ENCODE measurements around the gene ITGB2. TPM values are rescaled to one million over a fixed set of nuclear protein-coding genes. Genes with fewer than 3 reads are reported as not detected.

ITGB2 gene
- total RNA-seq, 1 donor from 2014 or later = 0.15 TPM

- Mint-ChIP-seq H3K4me1 (ENCODE audit: low read depth) (peaks cover 85% of the 10 kb centered on the region), H3K9me3 (ENCODE audit: low read depth) (peaks cover 2% of the 10 kb centered on the region), H3K36me3 (ENCODE audit: low read depth) (peaks cover 13% of the 10 kb centered on the region), H3K27me3 (ENCODE audit: low read depth) (no peaks in the 10 kb centered on the region), H3K4me3 (ENCODE audit: unreplicated experiment) (no peak overlapping the region), H3K27ac (ENCODE audit: unreplicated experiment) (peak overlapping the region; percentile 41)
- TF ChIP-seq CTCF (IDR thresholded peaks at IDR 0.05) = no peak
- DNase-seq (ENCODE audit: low spot score) = no peak
Observed at GRCh38 chr21:44960141-44961092, 39.7 kb upstream of the ITGB2 start.

GRCh38 chr21:44959376-44960091 lies 38.8 kb upstream of the ITGB2 start:
- Mint-ChIP-seq H3K27me3 (ENCODE audit: low read depth) (no peaks in the 10 kb centered on the region), H3K4me1 (ENCODE audit: low read depth) (peaks cover 82% of the 10 kb centered on the region), H3K4me3 (ENCODE audit: unreplicated experiment) (no peak overlapping the region), H3K9me3 (ENCODE audit: low read depth) (no peaks in the 10 kb centered on the region), H3K27ac (ENCODE audit: unreplicated experiment) (peak overlapping the region; percentile 96), H3K36me3 (ENCODE audit: low read depth) (peaks cover 8% of the 10 kb centered on the region)
- peak; percentile 77 for DNase-seq (ENCODE audit: low spot score)
- TF ChIP-seq CTCF (IDR thresholded peaks at IDR 0.05) = no peak

- H3K4me3 Mint-ChIP-seq (ENCODE audit: unreplicated experiment) = peak overlapping the region; percentile 54
Observed at GRCh38 chr21:44958471-44959191, 37.9 kb upstream of the ITGB2 start.

GRCh38 chr21:44957901-44958451 lies 37.3 kb upstream of the ITGB2 start:
- TF ChIP-seq CTCF (IDR thresholded peaks at IDR 0.05) = no peak
- no peaks in the 10 kb centered on the region for H3K9me3 Mint-ChIP-seq (ENCODE audit: low read depth)
- no peak overlapping the region for H3K4me3 Mint-ChIP-seq (ENCODE audit: unreplicated experiment)
- peaks cover 10% of the 10 kb centered on the region for H3K36me3 Mint-ChIP-seq (ENCODE audit: low read depth)
- H3K27me3 Mint-ChIP-seq (ENCODE audit: low read depth) = no peaks in the 10 kb centered on the region
- peaks cover 72% of the 10 kb centered on the region for H3K4me1 Mint-ChIP-seq (ENCODE audit: low read depth)
- DNase-seq (ENCODE audit: low spot score) = peak; percentile 90
- peak overlapping the region; percentile 96 for H3K27ac Mint-ChIP-seq (ENCODE audit: unreplicated experiment)

More at GRCh38 chr21:44958471-44959191, 37.9 kb upstream of the ITGB2 start:
- peak; percentile 92 for DNase-seq (ENCODE audit: low spot score)
- H3K4me1 Mint-ChIP-seq (ENCODE audit: low read depth) = peaks cover 77% of the 10 kb centered on the region
- H3K27me3 Mint-ChIP-seq (ENCODE audit: low read depth) = no peaks in the 10 kb centered on the region
- peaks cover 10% of the 10 kb centered on the region for H3K36me3 Mint-ChIP-seq (ENCODE audit: low read depth)
- H3K27ac Mint-ChIP-seq (ENCODE audit: unreplicated experiment) = peak overlapping the region; percentile 96
- H3K9me3 Mint-ChIP-seq (ENCODE audit: low read depth) = no peaks in the 10 kb centered on the region
- no peak for TF ChIP-seq CTCF (IDR thresholded peaks at IDR 0.05)

Data from chondrocyte (in vitro differentiated cells).